ENCODE data around the gene RO60.

RO60 gene

GRCh38 chr1:193062698-193063463, 3.5 kb downstream of the RO60 start:
- no peak for DNase-seq

GRCh38 chr1:193065954-193066353, 6.5 kb downstream of the RO60 start:
- DNase-seq, result no peak

- no peak for DNase-seq
Observed at GRCh38 chr1:193066606-193067005, 7.2 kb downstream of the RO60 start.

- DNase-seq, result no peak
Observed at GRCh38 chr1:193068013-193068412, 8.6 kb downstream of the RO60 start.

DNA sequence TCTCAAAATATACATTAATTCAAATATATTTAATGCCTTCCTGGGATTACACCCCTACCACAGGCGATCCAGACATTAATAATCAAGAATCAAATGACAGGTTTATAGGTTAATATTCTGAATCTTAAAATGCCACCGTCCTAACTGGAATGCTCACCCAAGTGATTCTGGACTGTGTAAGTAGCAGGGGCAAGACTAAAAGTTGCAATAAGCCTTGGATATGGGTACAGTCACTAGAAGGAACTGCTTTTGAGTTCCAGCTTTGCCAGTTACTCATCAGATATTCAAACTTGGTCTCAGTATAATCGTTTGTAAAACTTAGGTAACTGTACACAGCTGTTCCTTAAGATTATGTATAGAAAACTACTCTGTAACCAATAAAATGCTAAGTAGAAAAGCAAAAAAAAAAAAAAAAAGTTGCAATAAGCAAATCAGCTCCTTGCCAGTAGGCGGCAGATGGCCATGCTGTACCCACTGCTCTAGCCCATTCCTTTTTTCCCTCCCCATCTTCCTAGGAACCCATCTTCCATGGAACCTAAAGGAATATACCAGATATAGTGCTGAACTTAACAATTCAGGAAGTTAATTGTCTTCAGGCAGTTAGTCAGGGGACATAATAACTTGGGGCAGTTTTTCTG, 10.5 kb downstream of the RO60 start:
- DNase-seq, result no peak

- DNase-seq, result no peak
Observed at GRCh38 chr1:193070386-193070753, 11.0 kb downstream of the RO60 start.

GRCh38 chr1:193070942-193071341, 11.5 kb downstream of the RO60 start:
- DNase-seq, result no peak

GRCh38 chr1:193077991-193078390, 18.6 kb downstream of the RO60 start:
- no peak for DNase-seq

GRCh38 chr1:193079187-193079586, 19.8 kb downstream of the RO60 start:
- DNase-seq, result no peak

GRCh38 chr1:193083365-193084088, 24.1 kb downstream of the RO60 start:
- DNase-seq, result no peak

DNA sequence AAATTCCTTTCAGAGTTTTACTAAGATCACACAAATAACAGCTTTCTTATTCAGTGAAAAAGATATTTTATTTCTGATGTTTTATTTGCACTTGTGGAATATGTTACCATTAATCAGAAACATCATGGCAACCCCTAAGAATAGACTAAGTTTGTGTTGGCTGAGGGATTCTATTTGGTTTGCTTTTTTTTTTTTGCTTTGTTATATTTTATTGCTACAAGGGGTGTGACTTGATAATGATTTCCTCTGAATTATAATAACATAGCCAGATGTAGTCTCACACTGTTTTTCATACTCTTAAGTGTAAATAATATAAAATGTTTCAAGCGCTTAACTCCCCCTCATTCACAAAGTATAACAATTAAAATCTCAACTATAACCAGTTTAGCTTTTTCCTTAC, 25.9 kb downstream of the RO60 start:
- DNase-seq, result no peak

DNA sequence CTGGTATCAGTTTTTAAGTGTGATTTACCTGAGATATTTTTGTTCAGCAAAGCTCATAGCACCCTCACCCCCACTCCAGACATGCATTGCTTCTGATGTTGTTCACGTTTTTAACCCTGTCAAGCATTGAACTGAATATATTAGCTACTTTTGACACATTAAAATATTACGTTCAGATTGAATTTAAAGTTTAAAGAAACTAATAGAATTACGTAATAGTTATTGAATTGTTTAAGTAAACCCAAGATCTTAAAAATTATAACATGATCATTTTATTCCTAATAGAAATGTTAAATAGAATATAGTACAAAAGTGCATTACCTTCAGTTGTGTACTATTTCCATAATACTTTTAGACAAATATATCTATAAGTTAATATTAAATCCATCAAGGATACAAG, 26.9 kb downstream of the RO60 start:
- no peak for DNase-seq

GRCh38 chr1:193087893-193088292, 28.5 kb downstream of the RO60 start:
- no peak for DNase-seq

GRCh38 chr1:193090865-193091264, 31.5 kb downstream of the RO60 start:
- DNase-seq, result no peak

- no peak for DNase-seq
Observed at GRCh38 chr1:193094112-193094511, 34.7 kb downstream of the RO60 start.

DNA sequence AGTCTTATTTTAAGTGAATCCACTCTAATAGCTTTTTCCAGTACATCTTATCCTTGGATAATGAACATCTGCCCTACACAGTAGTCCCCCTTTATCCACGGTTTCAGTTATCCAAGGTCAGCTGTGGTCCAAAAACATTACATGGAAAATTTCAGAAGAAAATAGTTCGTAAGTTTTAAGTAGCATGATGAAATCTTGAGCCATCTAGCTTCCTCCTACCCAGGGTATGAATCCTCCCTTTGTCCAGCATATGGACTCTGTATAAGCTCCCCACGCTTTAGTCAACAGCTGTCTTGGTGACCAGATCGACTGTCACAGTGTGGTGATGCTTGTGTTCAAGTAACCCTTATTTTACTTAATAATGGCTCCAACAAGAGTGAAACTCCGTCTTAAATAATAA, 43.2 kb downstream of the RO60 start:
- DNase-seq, result no peak

GRCh38 chr1:193103759-193104501, 44.5 kb downstream of the RO60 start:
- DNase-seq, result no peak

DNA sequence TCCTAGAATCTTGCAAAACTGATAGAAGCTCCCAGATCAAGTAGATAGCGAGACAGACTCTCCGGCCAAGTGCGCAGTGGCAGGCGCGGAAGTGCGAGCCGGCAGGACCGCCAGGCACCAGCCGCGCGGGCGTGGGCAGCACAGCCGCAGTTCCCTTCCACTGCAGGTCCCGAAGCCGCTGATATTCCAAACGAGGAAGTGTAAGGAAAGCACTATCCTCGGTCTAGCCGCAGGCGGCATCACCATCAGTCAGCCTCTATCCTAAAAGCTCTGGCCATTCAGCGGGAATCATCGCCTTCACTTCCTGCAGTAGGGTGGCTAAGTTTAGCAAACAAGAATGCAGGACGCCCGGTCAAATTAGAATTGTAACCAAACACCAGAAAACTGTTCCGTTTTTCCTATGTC, 45.1 kb downstream of the RO60 start:
- peak; percentile 15 for DNase-seq

- DNase-seq, result peak; percentile 79
Observed at GRCh38 chr1:193104907-193105820, 45.8 kb downstream of the RO60 start, which contains the start of gene GLRX2. Gene GLRX2, minus strand, starts transcription at chr1:193105414. Its CDS starts 32 bp downstream, at chr1:193105382.

GRCh38 chr1:193105821-193106177, 46.4 kb downstream of the RO60 start:
- DNase-seq, result no peak

DNA sequence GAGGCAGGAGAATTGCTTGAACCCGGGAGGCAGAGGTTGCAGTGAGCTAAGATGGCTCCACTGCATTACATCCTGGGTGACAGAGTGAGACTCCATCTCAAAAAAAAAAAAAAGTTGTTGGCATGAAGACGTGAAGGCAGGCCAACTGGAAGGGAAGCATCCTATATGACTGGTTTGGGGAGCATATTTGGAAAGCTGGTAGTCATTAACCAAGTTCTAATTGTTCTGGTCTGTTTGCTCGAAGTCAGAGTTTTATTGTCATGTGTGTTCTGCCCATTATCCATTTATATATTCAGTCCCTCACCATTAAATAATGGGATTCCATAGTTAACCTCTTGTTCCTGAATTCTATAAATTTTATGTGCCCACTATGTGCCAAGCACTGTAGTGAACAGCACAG, 49.1 kb downstream of the RO60 start:
- DNase-seq, result no peak

Measured in NK-92 treated with Interleukin-12 subunit alpha and Interleukin-12 subunit beta, amount 100 ng/mL, for 24 hours (cell line).